K562 (cell line): Measurements from ENCODE around the gene UBASH3A. TPM values are rescaled to one million over a fixed set of nuclear protein-coding genes. Genes with fewer than 3 reads are reported as not detected.

Experiments used
- ATAC-seq: fragments of 200-7000 bp; cut with Tn5 transposase; 3 replicates; pipeline ENCODE4 v1.9.1; 2020; ENCODE audit warnings: moderate library complexity
- BruUV-seq: library from RNA; stranded (reverse); fragments of 400-500 nt; replicated peaks from 2 replicates; lab custom pipeline; 2021; lab: Mats Ljungman, UMichigan
- CTCF ChIA-PET: fragments of 300-600 bp; formaldehyde crosslinking; extraction: SDS; loops from one replicate; lab custom pipeline; 2021; ENCODE audit warnings: low intra/inter-chr PET ratio; lab: Yijun Ruan, JAX
- POLR2A ChIA-PET: fragments of 300-600, 350-650 bp; sonication (Branson Sonifier 250); formaldehyde crosslinking; extraction: SDS; loops from one replicate; lab custom pipeline; 2021; ENCODE audit warnings: antibody characterized with exemption, inconsistent platforms; lab: Yijun Ruan, JAX
- DNase-seq, 4 experiments: peaks; one replicate each; pipeline versions ENCODE4 v3.0.0 to v3.0.0-alpha.2; 2011 to 2018; ENCODE audit warnings: low spot score in 3 of 4, mixed read lengths in 3 of 4; ENCODE audit errors: extremely low read depth in 1 of 4
- FAIRE-seq: peaks from 2 replicates; lab custom pipeline; 2011; peaks lifted over from hg19 to GRCh38; lab: Jason Lieb, UNC
- H2AFZ ChIP-seq: 2 replicates; pipeline ENCODE4 v1.6.0; 2011; ENCODE audit warnings: low read depth, low read length, control low read depth, inconsistent platforms
- H3K27ac ChIP-seq: fragments of 200-600 bp; 3 replicates; pipeline ENCODE4 v1.8.0; 2011; ENCODE audit warnings: low read depth, mild to moderate bottlenecking, control low read depth, inconsistent platforms, low read length, moderate library complexity, mixed read lengths; ENCODE audit errors: extremely low read depth
- H3K27me3 ChIP-seq, 2 experiments: fragments of 300-600 bp in 1 of 2; 2 replicates in 1 of 2; 3 replicates in 1 of 2; pipeline versions ENCODE4 v1.6.0 to v1.8.0; 2011; ENCODE audit warnings: inconsistent platforms in 2 of 2, low read length in 2 of 2, mild to moderate bottlenecking in 1 of 2, mixed read lengths in 1 of 2, moderate library complexity in 1 of 2; ENCODE audit not compliant: control insufficient read depth in 2 of 2, insufficient read depth in 2 of 2
- H3K36me3 ChIP-seq: fragments of 300-600 bp; 3 replicates; pipeline ENCODE4 v1.8.0; 2011; ENCODE audit warnings: mild to moderate bottlenecking, low read length, inconsistent platforms; ENCODE audit not compliant: control insufficient read depth, insufficient read depth
- H3K4me1 ChIP-seq, 2 experiments: fragments of 200-600 bp in 1 of 2; replicated peaks in 1 of 2; 2 replicates in 1 of 2; 3 replicates in 1 of 2; pipeline versions ENCODE4 v1.5.1 to v1.8.0; 2011; ENCODE audit warnings: inconsistent platforms in 2 of 2, low read length in 2 of 2, mild to moderate bottlenecking in 1 of 2, mixed read lengths in 1 of 2, moderate library complexity in 1 of 2; ENCODE audit not compliant: control insufficient read depth in 2 of 2, insufficient read depth in 2 of 2
- H3K4me2 ChIP-seq: 2 replicates; pipeline ENCODE4 v1.6.1; 2011; ENCODE audit warnings: low read length, control low read depth, inconsistent platforms, mixed read lengths; ENCODE audit not compliant: insufficient read depth
- H3K4me3 ChIP-seq: fragments of 200-600 bp; sonication (generic), shearing (Covaris generic); 2 replicates; pipeline ENCODE4 v1.5.1; 2016; ENCODE audit warnings: control low read depth, inconsistent platforms
- H3K79me2 ChIP-seq: fragments of 200-600 bp; 3 replicates; pipeline ENCODE4 v1.8.0; 2011; ENCODE audit warnings: low read length, inconsistent platforms; ENCODE audit not compliant: control insufficient read depth, insufficient read depth
- H3K9ac ChIP-seq, 2 experiments: 2 replicates each; pipeline versions ENCODE4 v1.6.0 to v1.6.1; 2011; ENCODE audit warnings: low read depth in 2 of 2, low read length in 2 of 2, control low read depth in 1 of 2, inconsistent platforms in 1 of 2, mild to moderate bottlenecking in 1 of 2, mixed read lengths in 1 of 2; ENCODE audit not compliant: insufficient read depth in 1 of 2
- H3K9me1 ChIP-seq: one replicate; pipeline ENCODE4 v1.6.0; 2011; ENCODE audit warnings: inconsistent platforms, mild to moderate bottlenecking, low read length, moderate library complexity; ENCODE audit not compliant: control insufficient read depth, insufficient read depth
- H3K9me3 ChIP-seq: replicated peaks from 2 replicates; pipeline ENCODE4 v1.5.1; 2011; ENCODE audit warnings: low read depth, low read length, inconsistent platforms; ENCODE audit not compliant: control insufficient read depth, insufficient read depth
- H4K20me1 ChIP-seq: replicated peaks from 2 replicates; pipeline ENCODE4 v1.6.1; 2011; ENCODE audit warnings: low read length, inconsistent platforms, mixed read lengths; ENCODE audit not compliant: control insufficient read depth, insufficient read depth
- LEF1 ChIP-seq: fragments of 450-650 bp; IDR thresholded peaks from 2 replicates; pipeline ENCODE4 v1.6.1; 2016; ENCODE audit warnings: mild to moderate bottlenecking
- MTA3 ChIP-seq: fragments of 450-650 bp; formaldehyde crosslinking; IDR thresholded peaks from 2 replicates; pipeline ENCODE4 v1.6.1; 2017; ENCODE audit warnings: mild to moderate bottlenecking, borderline replicate concordance
- STAT5A ChIP-seq: IDR thresholded peaks from 2 replicates; pipeline ENCODE4 v1.6.1; 2012; ENCODE audit warnings: low read length, inconsistent platforms, borderline replicate concordance
- ZBTB40 ChIP-seq, 2 experiments: fragments of 450-650 bp in 1 of 2; sonication (generic) in 1 of 2; formaldehyde crosslinking in 1 of 2; IDR thresholded peaks; 2 replicates each; pipeline versions ENCODE4 v1.7.1 to v1.9.0; 2016 to 2022; ENCODE audit warnings: inconsistent platforms in 1 of 2, mild to moderate bottlenecking in 1 of 2, missing genetic modification reagents in 1 of 2
- WGBS: fragments of 100-300 bp; shearing (Covaris generic); methylation state at CpG from one replicate; pipeline ENCODE4 v1.1.6; 2016; ENCODE audit warnings: low coverage, mixed read lengths; ENCODE audit not compliant: insufficient coverage; ENCODE audit errors: missing lambda C conversion rate; 5-methylcytosine and 5-hydroxymethylcytosine counted together
- in situ Hi-C: fragments of 300-500 bp; cut with MboI; formaldehyde crosslinking; loops from 4 replicates; pipeline ENCODE4 v1.15.0; 2018; ENCODE audit warnings: inconsistent platforms, mixed read lengths
- intact Hi-C: fragments of 100-400 bp; cut with micrococcal nuclease; formaldehyde crosslinking; loops from 2 replicates; pipeline ENCODE4 v1.14.2; 2022
- polyA plus RNA-seq, 8 experiments: library from polyadenylated mRNA; depleted of rRNA in 4 of 8; stranded (reverse) in 5 of 8; unstranded in 3 of 8; fragments of >200 nt; fragmentation: Nextera tagmentation in 2 of 8; fragmentation: Illumina TruSeq in 1 of 8; extraction: Ambion mirVana in 2 of 8; extraction: Trizol in 1 of 8; gene quantifications; 2 replicates each; pipeline versions ENCODE4 v1.2.1 to v1.2.3, GENCODE V29; 2011 to 2014; ENCODE audit warnings: inconsistent platforms in 1 of 8, missing spikeins in 1 of 8
- total RNA-seq, 7 experiments: library from RNA; depleted of rRNA in 6 of 7; stranded (reverse); fragments of >200 nt in 6 of 7; fragmentation: Illumina TruSeq in 2 of 7; extraction: Trizol in 2 of 7; gene quantifications; 2 replicates each; pipeline versions ENCODE4 v1.2.1 to v1.2.3, GENCODE V29; 2011 to 2021; ENCODE audit warnings: low replicate concordance in 1 of 7

Gene UBASH3A
- total and polyA plus RNA-seq, 9 of the 15 experiments (the other 6 are each of a cell fraction or from before 2014, with no cell fraction given): 0.23 to 1.8 (median 1.1) TPM

DNA sequence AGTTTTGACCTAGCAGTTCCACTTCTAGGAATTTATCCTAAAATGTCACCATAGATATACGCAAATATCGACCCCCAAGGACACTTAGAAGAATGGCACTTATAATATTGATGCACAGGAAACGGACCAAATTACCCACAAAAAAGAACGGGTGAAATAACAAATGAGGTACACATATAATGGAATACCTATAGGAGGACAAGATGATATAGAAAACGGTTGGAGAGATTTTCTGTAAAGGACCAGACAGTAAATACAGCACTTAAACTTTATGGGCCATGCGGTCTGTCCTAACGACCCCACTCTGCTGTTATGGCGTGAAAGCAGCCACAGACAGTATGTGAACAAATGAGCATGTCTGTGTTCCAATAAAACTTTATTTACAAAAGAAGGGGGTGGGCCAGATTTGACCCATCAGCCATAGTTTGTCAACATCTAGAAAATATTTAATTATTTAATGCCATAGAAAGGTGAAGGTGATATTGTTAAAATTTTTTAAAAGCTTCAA lies 10.2 kb upstream of the UBASH3A start:
- no peak overlapping the region for H3K27ac ChIP-seq
- H3K9me3 ChIP-seq: no peaks in the 10 kb centered on the region
- intact Hi-C loops: no loop called here
- peaks cover 15 to 22% of the 10 kb centered on the region in 2 experiments; a peak in 3 of 5 replicates for H3K4me1 ChIP-seq
- no peaks in the 10 kb centered on the region for H3K9me1 ChIP-seq
- CTCF ChIA-PET: no interaction called here
- ATAC-seq: no peak
- H3K9ac ChIP-seq: no peak overlapping the region
- H3K4me3 ChIP-seq: no peak overlapping the region
- peaks cover 7 to 8% of the 10 kb centered on the region in 2 experiments for H3K27me3 ChIP-seq
- no peak for FAIRE-seq
- H3K36me3 ChIP-seq: no peaks in the 10 kb centered on the region
- peak overlapping the region; percentile 51 for H2AFZ ChIP-seq
- no peak for DNase-seq
- POLR2A ChIA-PET: interaction anchor here (0.7 to 2.8 kb wide), 3 partner anchors 10 to 421 kb away, joined by 3 to 13 read pairs (median 4); partner anchors contain the start of gene UBASH3A
- in situ Hi-C loops: no loop called here
- H3K4me2 ChIP-seq: no peak overlapping the region
- no peaks in the 10 kb centered on the region for H4K20me1 ChIP-seq
- no peaks in the 10 kb centered on the region for H3K79me2 ChIP-seq
- peak; percentile 95 for TF ChIP-seq ZBTB40 (IDR thresholded peaks at IDR 0.05)
- peak; percentile 92 for TF ChIP-seq ZBTB40 (CRISPR knock-in tag; IDR thresholded peaks at IDR 0.05)
- TF ChIP-seq MTA3: no peak
- no peak for TF ChIP-seq STAT5A
- no peak for TF ChIP-seq LEF1
- BruUV-seq: no TSS peak
- 37% methylated on average over 8 of the region's 8 CpGs for WGBS
